HepG2 (cell line): ENCODE results near the gene NPY4R. TPM values are rescaled to one million over a fixed set of nuclear protein-coding genes. Genes with fewer than 3 reads are reported as not detected.
A peak's percentile ranks its signal among the peaks of the same experiment; 100 is the strongest.
"Not testable (repeated sequence)": the region's sequence is repeated elsewhere in the genome, so short reads cannot be mapped to it uniquely, and the experiment has no call there.

ENCODE experiments used
- ATAC-seq: fragments of 200-7000 bp; cut with Tn5 transposase; 3 replicates; pipeline ENCODE4 v1.9.1; 2020; ENCODE audit warnings: mild to moderate bottlenecking, moderate library complexity
- BruUV-seq: library from RNA; stranded (reverse); fragments of 400-500 nt; replicated peaks from 2 replicates; lab custom pipeline; 2021; lab: Mats Ljungman, UMichigan
- CTCF ChIA-PET: fragments of 300-600 bp; formaldehyde crosslinking; extraction: SDS; loops from one replicate; lab custom pipeline; 2021; ENCODE audit warnings: low total read pairs, inconsistent platforms, low intra/inter-chr PET ratio; lab: Yijun Ruan, JAX
- POLR2A ChIA-PET: fragments of 350-600 bp; sonication (Branson Sonifier 250); formaldehyde crosslinking; loops from one replicate; lab custom pipeline; 2020; ENCODE audit warnings: antibody characterized with exemption, inconsistent platforms; lab: Yijun Ruan, JAX
- DNase-seq: peaks from one replicate; pipeline ENCODE4 v3.0.0-alpha.2; 2015; ENCODE audit warnings: low spot score
- FAIRE-seq: peaks from 3 replicates; lab custom pipeline; 2011; peaks lifted over from hg19 to GRCh38; lab: Jason Lieb, UNC
- H2AFZ ChIP-seq: one replicate; pipeline ENCODE4 v1.6.1; 2011; ENCODE audit warnings: low read length, inconsistent platforms
- H3K27ac ChIP-seq: fragments of 300-600 bp; 3 replicates; pipeline ENCODE4 v1.8.0; 2011; ENCODE audit warnings: mixed run types, mild to moderate bottlenecking, mixed read lengths, low read length, inconsistent platforms; ENCODE audit not compliant: insufficient read depth; ENCODE audit errors: extremely low read length
- H3K27me3 ChIP-seq, 2 experiments: fragments of 200-600 bp in 1 of 2; 2 replicates in 1 of 2; 3 replicates in 1 of 2; pipeline versions ENCODE4 v1.6.0 to v1.8.0; 2011; ENCODE audit warnings: low read length in 2 of 2, mild to moderate bottlenecking in 2 of 2, moderate library complexity in 2 of 2, inconsistent platforms in 1 of 2; ENCODE audit not compliant: insufficient read depth in 2 of 2, control insufficient read depth in 1 of 2
- H3K36me3 ChIP-seq, 2 experiments: fragments of 200-600 bp in 1 of 2; replicated peaks in 1 of 2; 2 replicates in 1 of 2; 3 replicates in 1 of 2; pipeline versions ENCODE4 v1.5.1 to v1.8.0; 2011; ENCODE audit warnings: low read length in 2 of 2, inconsistent platforms in 1 of 2; ENCODE audit not compliant: insufficient read depth in 2 of 2, control insufficient read depth in 1 of 2
- H3K4me1 ChIP-seq: 2 replicates; pipeline ENCODE4 v1.5.1; 2012; ENCODE audit warnings: low read length, inconsistent platforms; ENCODE audit not compliant: insufficient read depth
- H3K4me2 ChIP-seq: 2 replicates; pipeline ENCODE4 v1.6.0; 2011; ENCODE audit warnings: low read depth, low read length, inconsistent platforms
- H3K4me3 ChIP-seq, 3 experiments: fragments of 200-600 bp in 1 of 3; sonication (generic), shearing (Covaris generic) in 1 of 3; replicated peaks in 1 of 3; 2 replicates each; pipeline ENCODE4 v1.5.1; 2011 to 2016; ENCODE audit warnings: low read length in 3 of 3, inconsistent platforms in 2 of 3, low read depth in 2 of 3, mild to moderate bottlenecking in 2 of 3, control low read depth in 1 of 3, mixed read lengths in 1 of 3; ENCODE audit not compliant: insufficient read depth in 1 of 3
- H3K79me2 ChIP-seq: one replicate; pipeline ENCODE4 v1.6.1; 2011; ENCODE audit warnings: low read length, inconsistent platforms; ENCODE audit not compliant: insufficient read depth
- H3K9ac ChIP-seq: 2 replicates; pipeline ENCODE4 v1.6.0; 2011; ENCODE audit warnings: mild to moderate bottlenecking, low read depth, low read length, inconsistent platforms; ENCODE audit not compliant: insufficient read depth
- H3K9me3 ChIP-seq: 2 replicates; pipeline ENCODE4 v1.5.1; 2012; ENCODE audit warnings: mild to moderate bottlenecking, low read length
- H4K20me1 ChIP-seq: 2 replicates; pipeline ENCODE4 v1.6.0; 2011; ENCODE audit warnings: inconsistent platforms, mild to moderate bottlenecking, low read length, moderate library complexity; ENCODE audit not compliant: insufficient read depth
- WGBS: methylation state at CpG from one replicate; pipeline ENCODE4 v1.1.6; 2017; ENCODE audit warnings: low lambda C conversion rate; 5-methylcytosine and 5-hydroxymethylcytosine counted together
- in situ Hi-C: cut with HindIII; loops from 2 replicates; pipeline ENCODE4 v1.10.0; 2017; ENCODE audit warnings: low pct_unique_long_range_greater_than_20kb; ENCODE audit not compliant: extremely low pct_ligation_motif_present
- intact Hi-C: fragments of 100-400 bp; cut with micrococcal nuclease; formaldehyde crosslinking; loops from one replicate; pipeline ENCODE4 v1.10.0; 2022; ENCODE audit not compliant: unreplicated experiment
- polyA plus RNA-seq, 8 experiments: library from polyadenylated mRNA; depleted of rRNA in 3 of 8; stranded (reverse) in 7 of 8; unstranded in 1 of 8; fragments of >200 nt; fragmentation: Illumina TruSeq in 4 of 8; extraction: Trizol in 4 of 8; gene quantifications; 2 replicates each; pipeline versions ENCODE4 v1.2.1 to v1.2.3, GENCODE V29; 2011 to 2016; ENCODE audit warnings: low read depth in 4 of 8, missing spikeins in 1 of 8, mixed read lengths in 1 of 8; ENCODE audit not compliant: insufficient read depth in 1 of 8
- total RNA-seq, 5 experiments: library from RNA; depleted of rRNA; stranded (reverse); fragments of >200 nt; fragmentation: Illumina TruSeq; extraction: Trizol; gene quantifications; 2 replicates each; pipeline ENCODE4 v1.2.3, GENCODE V29; 2016; ENCODE audit warnings: low read depth in 1 of 5

NPY4R gene
- total and polyA plus RNA-seq, 2 of the 13 experiments (the other 11 are each of a cell fraction or from before 2014, with no cell fraction given) = not detected

- FAIRE-seq, H3K27ac ChIP-seq, H2AFZ ChIP-seq, H3K79me2 ChIP-seq, BruUV-seq, intact Hi-C loops, H3K9me3 ChIP-seq, H3K4me2 ChIP-seq, H3K4me3 ChIP-seq, ATAC-seq, H4K20me1 ChIP-seq, in situ Hi-C loops, POLR2A ChIA-PET, H3K4me1 ChIP-seq, CTCF ChIA-PET, H3K27me3 ChIP-seq, DNase-seq, H3K36me3 ChIP-seq, H3K9ac ChIP-seq: not testable (repeated sequence)
- WGBS = no CpG with 5 or more reads among the region's 2 CpGs
These were observed 32.1 kb upstream of the NPY4R start for GRCh38 chr10:46497878-46498277.

GRCh38 chr10:46497401-46497800 is 31.6 kb upstream of the NPY4R start:
- H3K79me2 ChIP-seq, H3K27me3 ChIP-seq, H3K4me2 ChIP-seq, in situ Hi-C loops, H3K9ac ChIP-seq, H3K4me1 ChIP-seq, H3K4me3 ChIP-seq, H3K36me3 ChIP-seq, H4K20me1 ChIP-seq, BruUV-seq, H2AFZ ChIP-seq, CTCF ChIA-PET, DNase-seq, POLR2A ChIA-PET, ATAC-seq, H3K9me3 ChIP-seq, H3K27ac ChIP-seq, FAIRE-seq, intact Hi-C loops: not testable (repeated sequence)
- no CpG with 5 or more reads among the region's 4 CpGs for WGBS

- POLR2A ChIA-PET, FAIRE-seq, H3K9me3 ChIP-seq, H3K4me2 ChIP-seq, H3K36me3 ChIP-seq, BruUV-seq, H4K20me1 ChIP-seq, H2AFZ ChIP-seq, H3K4me3 ChIP-seq, H3K4me1 ChIP-seq, intact Hi-C loops, H3K79me2 ChIP-seq, in situ Hi-C loops, DNase-seq, H3K27ac ChIP-seq, CTCF ChIA-PET, H3K9ac ChIP-seq, H3K27me3 ChIP-seq: not testable (repeated sequence)
- no CpG with 5 or more reads among the region's 1 CpG for WGBS
- peak; percentile 69 for ATAC-seq
These were observed 25.8 kb upstream of the NPY4R start for GRCh38 chr10:46491364-46492114.

DNA sequence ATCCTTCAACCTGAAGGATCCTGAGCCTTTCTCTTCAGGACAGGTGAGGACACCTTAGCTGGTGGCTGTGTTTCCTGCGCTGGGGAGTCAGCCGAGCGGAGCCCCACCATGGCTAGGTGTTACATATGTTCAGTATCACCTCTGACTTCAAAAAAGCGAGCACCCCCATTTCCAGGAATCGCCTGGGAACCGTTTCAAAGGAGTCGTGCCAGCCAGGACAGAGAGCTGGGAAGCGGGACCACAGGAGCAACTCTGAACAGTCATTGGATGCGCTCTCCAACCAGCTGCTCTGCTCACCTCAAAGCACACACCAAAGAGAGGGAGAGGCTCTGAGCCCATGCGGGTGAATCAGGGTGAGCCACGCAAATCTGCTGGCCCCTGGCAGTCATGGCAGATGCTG is 24.5 kb upstream of the NPY4R start:
- H3K27ac ChIP-seq, POLR2A ChIA-PET, H3K36me3 ChIP-seq, H3K9ac ChIP-seq, in situ Hi-C loops, DNase-seq, ATAC-seq, intact Hi-C loops, BruUV-seq, H4K20me1 ChIP-seq, H3K4me2 ChIP-seq, H2AFZ ChIP-seq, H3K27me3 ChIP-seq, H3K4me3 ChIP-seq, FAIRE-seq, H3K4me1 ChIP-seq, H3K79me2 ChIP-seq, CTCF ChIA-PET, H3K9me3 ChIP-seq: not testable (repeated sequence)
- WGBS = 35% methylated on average over 6 of the region's 11 CpGs
